DMS79 (cell line): ENCODE results near the gene VTN.

ENCODE experiments used
- DNase-seq: peaks from one replicate; lab custom pipeline; 2025; lab: John Stamatoyannopoulos, UW

VTN gene

GRCh38 chr17:28320215-28321061, 49.7 kb downstream of the VTN start:
- no peak for DNase-seq

GRCh38 chr17:28319598-28319935, 50.5 kb downstream of the VTN start:
- no peak for DNase-seq

GRCh38 chr17:28318759-28319597, 51.1 kb downstream of the VTN start, which contains the start of gene TMEM97:
TSS of gene TMEM97 (plus strand) at chr17:28319200. CDS start at chr17:28319240, 40 bp downstream.
- peak; percentile 95 for DNase-seq

GRCh38 chr17:28317966-28318758, 51.9 kb downstream of the VTN start:
- DNase-seq: peak; percentile 16
